A673 (cell line): ENCODE results near the gene ZCCHC24. TPM values are rescaled to one million over a fixed set of nuclear protein-coding genes. Genes with fewer than 3 reads are reported as not detected.

Experiments used
- BruUV-seq: library from RNA; stranded (reverse); fragments of 400-500 nt; replicated peaks from 2 replicates; lab custom pipeline; 2021; lab: Mats Ljungman, UMichigan
- CTCF ChIA-PET: fragments of 300-600 bp; sonication (Branson Sonifier 250); formaldehyde crosslinking; loops from one replicate; lab custom pipeline; 2022; ENCODE audit warnings: antibody characterized with exemption; lab: Charles Lee
- POLR2A ChIA-PET: fragments of 300-600 bp; sonication (Branson Sonifier 250); formaldehyde crosslinking; loops from one replicate; lab custom pipeline; 2022; ENCODE audit warnings: antibody characterized with exemption; ENCODE audit not compliant: low non-redundant PET; lab: Charles Lee
- DNase-seq: peaks from one replicate; pipeline ENCODE4 v3.0.0-alpha.2; 2015; ENCODE audit warnings: low spot score
- H3K27ac ChIP-seq: fragments of 200-600 bp; sonication (generic); 2 replicates; pipeline ENCODE4 v1.5.1; 2016; ENCODE audit warnings: mixed run types, low read depth, mild to moderate bottlenecking, mixed read lengths, antibody characterized with exemption, low read length; ENCODE audit not compliant: poor library complexity, severe bottlenecking
- H3K27me3 ChIP-seq: fragments of 200-600 bp; sonication (generic); replicated peaks from 2 replicates; pipeline ENCODE4 v1.6.1; 2017; ENCODE audit warnings: mixed run types, low read depth, mild to moderate bottlenecking, mixed read lengths, antibody characterized with exemption, low read length; ENCODE audit not compliant: insufficient read depth, poor library complexity
- H3K36me3 ChIP-seq: fragments of 200-600 bp; sonication (generic); 2 replicates; pipeline ENCODE4 v1.6.1; 2016; ENCODE audit warnings: mixed run types, mild to moderate bottlenecking, mixed read lengths, antibody characterized with exemption, low read length; ENCODE audit not compliant: insufficient read depth, poor library complexity, severe bottlenecking
- H3K4me1 ChIP-seq: fragments of 200-600 bp; sonication (generic); 2 replicates; pipeline ENCODE4 v1.6.1; 2017; ENCODE audit warnings: mixed run types, mild to moderate bottlenecking, mixed read lengths, antibody characterized with exemption, low read length; ENCODE audit not compliant: insufficient read depth, poor library complexity, severe bottlenecking
- H3K4me3 ChIP-seq: fragments of 200-600 bp; sonication (generic); 2 replicates; pipeline ENCODE4 v1.5.1; 2016; ENCODE audit warnings: low read depth, mixed run types, mild to moderate bottlenecking, mixed read lengths, low read length; ENCODE audit not compliant: poor library complexity, severe bottlenecking
- H3K9me3 ChIP-seq: fragments of 200-600 bp; sonication (generic); 2 replicates; pipeline ENCODE4 v1.6.1; 2016; ENCODE audit warnings: mixed run types, low read depth, mild to moderate bottlenecking, mixed read lengths, antibody characterized with exemption, low read length; ENCODE audit not compliant: poor library complexity, severe bottlenecking
- CTCF ChIP-seq: fragments of 300-800, 200-600 bp; sonication (generic); conservative IDR thresholded peaks from 2 replicates; pipeline ENCODE4 v1.5.1; 2017; ENCODE audit warnings: low read depth, mild to moderate bottlenecking, antibody characterized with exemption, low read length, moderate library complexity, mixed read lengths
- EZH2 ChIP-seq: fragments of 200-600 bp; sonication (generic); IDR thresholded peaks from 2 replicates; pipeline ENCODE4 v1.6.1; 2017; ENCODE audit warnings: borderline replicate concordance, low read depth, mild to moderate bottlenecking, mixed read lengths, antibody characterized with exemption, low read length; ENCODE audit not compliant: poor library complexity, severe bottlenecking
- intact Hi-C: fragments of 100-400 bp; cut with micrococcal nuclease; formaldehyde crosslinking; loops from one replicate; pipeline ENCODE4 v1.10.0; 2022; ENCODE audit not compliant: unreplicated experiment
- total RNA-seq: library from RNA; stranded (reverse); gene quantifications from 2 replicates; pipeline ENCODE4 v1.2.3, GENCODE V29; 2021

The ZCCHC24 gene
- total RNA-seq, 1 experiment from 2014 or later: 9.8 TPM

GRCh38 chr10:79472449-79472848 is 27.0 kb upstream of the ZCCHC24 start:
- no peak overlapping the region for H3K27ac ChIP-seq
- no peaks in the 10 kb centered on the region for H3K4me1 ChIP-seq
- CTCF ChIA-PET: no interaction called here
- DNase-seq: no peak
- intact Hi-C loops: no loop called here
- H3K9me3 ChIP-seq: no peaks in the 10 kb centered on the region
- POLR2A ChIA-PET: no interaction called here
- no peaks in the 10 kb centered on the region for H3K27me3 ChIP-seq
- H3K36me3 ChIP-seq: no peaks in the 10 kb centered on the region
- no TSS peak for BruUV-seq
- H3K4me3 ChIP-seq: no peak overlapping the region
- TF ChIP-seq EZH2 (no peak), CTCF (no peak)

- BruUV-seq: no TSS peak
- CTCF ChIA-PET: interaction anchor here (0.7 kb wide), 1 partner anchor 8 kb away, joined by 3 read pairs; no protein-coding TSS in a partner anchor
- POLR2A ChIA-PET: no interaction called here
These were observed 26.4 kb upstream of the ZCCHC24 start for GRCh38 chr10:79471776-79472175.

GRCh38 chr10:79470096-79470495 is 24.7 kb upstream of the ZCCHC24 start:
- no TSS peak for BruUV-seq
- Histone ChIP-seq H3K9me3 (no peaks in the 10 kb centered on the region), H3K27ac (no peak overlapping the region), H3K36me3 (no peaks in the 10 kb centered on the region), H3K4me3 (no peak overlapping the region), H3K4me1 (no peaks in the 10 kb centered on the region), H3K27me3 (no peaks in the 10 kb centered on the region)
- POLR2A ChIA-PET: no interaction called here
- intact Hi-C loops: no loop called here
- TF ChIP-seq CTCF (no peak), EZH2 (no peak)
- CTCF ChIA-PET: no interaction called here
- no peak for DNase-seq

More at GRCh38 chr10:79471776-79472175, 26.4 kb upstream of the ZCCHC24 start:
- DNase-seq: no peak
- intact Hi-C loops: no loop called here
- Histone ChIP-seq H3K9me3 (no peaks in the 10 kb centered on the region), H3K27ac (no peak overlapping the region), H3K27me3 (no peaks in the 10 kb centered on the region), H3K4me1 (no peaks in the 10 kb centered on the region), H3K36me3 (no peaks in the 10 kb centered on the region), H3K4me3 (no peak overlapping the region)
- TF ChIP-seq CTCF (no peak), EZH2 (no peak)
